HK-2 (cell line): ENCODE measurements around the gene DHCR7.

Experiments used
- DNase-seq: peaks from one replicate; pipeline ENCODE4 v3.0.0-alpha.2; 2018; ENCODE audit not compliant: unreplicated experiment

DHCR7 gene

GRCh38 chr11:71384561-71384960 is 63.6 kb downstream of the DHCR7 start:
- no peak for DNase-seq
